HG02885 (cell line): Measurements from ENCODE around the gene IFNL3.

ENCODE experiments used
- ATAC-seq: cut with Tn5 transposase; IDR thresholded peaks from one replicate; pipeline ENCODE4 v1.9.1; 2021; ENCODE audit warnings: mild to moderate bottlenecking; ENCODE audit not compliant: unreplicated experiment, poor library complexity

IFNL3 gene

DNA sequence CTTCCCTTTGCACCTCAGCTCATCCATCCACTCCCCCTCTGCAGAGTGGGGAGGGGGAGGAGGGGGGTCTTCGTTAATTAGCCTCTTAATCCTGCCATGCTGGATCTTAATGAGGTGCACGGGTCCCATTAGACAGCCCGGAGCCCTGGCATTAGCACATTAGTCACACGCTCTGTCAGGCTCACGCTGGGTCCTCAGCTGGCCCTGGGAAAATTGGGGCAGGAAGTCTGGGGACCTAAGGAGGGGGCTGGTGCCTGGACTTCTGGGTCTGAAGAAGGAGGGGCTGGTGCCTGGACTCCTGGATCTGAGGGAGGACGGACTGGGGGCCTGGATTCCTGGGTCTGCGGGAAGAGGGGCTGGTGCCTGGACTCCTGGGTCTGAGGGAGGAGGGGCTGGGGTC is 48.5 kb downstream of the IFNL3 start:
- ATAC-seq: no peak

DNA sequence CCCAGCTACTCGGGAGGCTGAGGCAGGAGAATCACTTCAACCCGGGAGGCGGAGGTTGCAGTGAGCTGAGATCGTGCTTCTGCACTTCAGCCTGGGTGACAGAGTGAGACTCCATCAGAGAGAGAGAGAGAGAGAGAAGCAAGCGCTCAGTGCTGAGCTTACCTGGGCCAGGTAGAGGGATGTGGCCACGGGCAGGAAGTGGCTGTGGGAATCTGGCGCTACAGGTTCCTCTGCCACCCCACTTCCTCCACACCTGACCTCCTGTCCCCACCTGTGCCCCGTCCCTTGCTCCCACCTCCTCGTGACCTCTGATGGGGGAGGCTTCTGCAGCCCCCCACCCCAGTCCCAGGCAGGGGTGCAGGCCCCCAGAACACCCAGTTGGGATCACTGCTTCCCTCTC is 49.1 kb downstream of the IFNL3 start:
- no peak for ATAC-seq

DNA sequence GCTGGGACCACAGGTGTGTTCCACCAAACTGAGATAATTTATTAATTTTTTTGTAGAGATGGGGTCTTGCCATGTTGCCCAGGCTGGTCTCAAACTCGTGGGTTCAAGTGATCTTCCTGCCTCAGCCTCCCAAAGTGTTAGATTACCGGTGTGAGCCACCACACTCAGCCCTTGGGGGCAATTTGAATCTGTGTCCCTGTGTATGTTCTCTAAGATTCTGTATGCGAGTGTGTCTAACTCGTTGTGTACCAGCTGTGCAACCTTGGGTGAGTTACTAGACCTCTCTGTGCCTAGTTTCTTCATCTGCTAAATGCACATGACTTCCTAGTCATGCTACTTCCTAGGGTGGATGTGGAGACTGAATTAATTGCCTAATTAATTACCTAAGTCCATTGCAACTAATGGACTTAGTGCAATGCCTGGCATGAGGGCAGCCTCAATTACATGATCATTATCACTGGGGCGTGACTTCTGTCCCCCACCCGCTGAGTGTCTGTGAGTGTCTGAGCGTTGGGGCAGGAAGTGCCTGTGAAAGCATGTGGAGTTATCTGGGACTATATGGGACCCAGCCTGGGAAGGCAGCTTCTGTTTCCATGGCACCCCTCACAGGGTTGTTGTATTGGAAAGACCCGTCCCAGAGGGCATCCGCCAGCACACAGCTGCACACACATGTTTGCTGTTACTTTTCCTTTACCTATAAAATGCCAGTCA is 49.8 kb downstream of the IFNL3 start:
- no peak for ATAC-seq

DNA sequence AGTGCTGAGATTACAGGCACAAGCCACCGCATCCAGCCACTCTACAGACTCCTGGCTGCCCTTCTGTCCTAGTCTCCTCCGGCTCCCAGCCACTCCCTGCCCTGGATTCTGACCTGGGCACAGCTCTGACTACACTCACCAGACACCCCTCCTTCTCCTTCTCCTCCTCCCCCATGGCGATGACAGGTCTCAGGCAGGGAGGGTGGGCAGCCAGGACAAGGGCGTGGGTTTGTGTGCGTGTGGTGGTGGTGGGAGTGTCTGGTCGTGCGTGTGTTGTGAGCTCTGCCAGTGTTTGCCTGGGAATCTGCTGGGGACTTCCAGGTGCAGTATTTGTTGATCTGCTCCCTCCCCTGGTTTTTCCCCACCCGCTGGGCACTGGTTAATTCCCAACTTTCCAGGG is 51.0 kb downstream of the IFNL3 start:
- ATAC-seq: no peak
